B cell (primary cell): ENCODE measurements around the gene SUSD3. TPM values are rescaled to one million over a fixed set of nuclear protein-coding genes. Genes with fewer than 3 reads are reported as not detected.
A peak's percentile ranks its signal among the peaks of the same experiment; 100 is the strongest.

Experiments
- ATAC-seq: fragments of 200-7000 bp; cut with Tn5 transposase; one replicate; pipeline ENCODE4 v1.10.0; 2021; ENCODE audit warnings: low read depth, mild to moderate bottlenecking, moderate number of reproducible peaks, moderate library complexity
- CTCF ChIA-PET: fragments of 350-600 bp; sonication (Branson Sonifier 250); formaldehyde crosslinking; loops from one replicate; lab custom pipeline; 2021; ENCODE audit warnings: antibody characterized with exemption, inconsistent platforms; lab: Charles Lee
- POLR2A ChIA-PET: fragments of 350-600 bp; sonication (Branson Sonifier 250); formaldehyde crosslinking; loops from one replicate; lab custom pipeline; 2021; ENCODE audit warnings: antibody characterized with exemption; lab: Charles Lee
- DNase-seq: peaks from one replicate; pipeline ENCODE4 v3.0.0; 2013
- H2AFZ ChIP-seq: 2 replicates; pipeline ENCODE4 v1.6.1; 2012; ENCODE audit warnings: mild to moderate bottlenecking, low read depth, low read length; ENCODE audit not compliant: insufficient read depth, poor library complexity, severe bottlenecking
- H3K27ac ChIP-seq, 2 donors: 1 replicate in 1 of 2; 2 replicates in 1 of 2; pipeline ENCODE4 v1.5.1; 2012 to 2013; ENCODE audit warnings: low read length in 2 of 2, mild to moderate bottlenecking in 2 of 2, moderate library complexity in 1 of 2
- H3K27me3 ChIP-seq, 4 experiments: fragments of 200-600 bp in 1 of 4; sonication (generic) in 1 of 4; replicated peaks in 1 of 4; 1 replicate in 2 of 4; 2 replicates in 2 of 4; pipeline versions ENCODE4 v1.6.1 to v1.7.0; 2013 to 2016; ENCODE audit warnings: low read length in 3 of 4, mild to moderate bottlenecking in 2 of 4, mixed read lengths in 1 of 4, moderate library complexity in 1 of 4; ENCODE audit not compliant: insufficient read depth in 4 of 4, control insufficient read depth in 3 of 4; ENCODE audit errors: control extremely low read depth in 1 of 4
- H3K36me3 ChIP-seq, 2 experiments: replicated peaks in 1 of 2; 1 replicate in 1 of 2; 2 replicates in 1 of 2; pipeline versions ENCODE4 v1.6.1 to v1.7.1; 2013; ENCODE audit warnings: low read length in 1 of 2; ENCODE audit not compliant: insufficient read depth in 2 of 2, control insufficient read depth in 1 of 2; ENCODE audit errors: control extremely low read depth in 1 of 2, extremely low read depth in 1 of 2
- H3K4me1 ChIP-seq, 2 donors: fragments of 200-600 bp in 1 of 2; sonication (generic) in 1 of 2; 1 replicate in 1 of 2; 2 replicates in 1 of 2; pipeline versions ENCODE4 v1.5.1 to v1.6.1; 2013 to 2017; ENCODE audit warnings: low read length in 2 of 2; ENCODE audit not compliant: control insufficient read depth in 2 of 2, insufficient read depth in 2 of 2
- H3K4me2 ChIP-seq: replicated peaks from 2 replicates; pipeline ENCODE3; 2012; ENCODE audit warnings: mild to moderate bottlenecking, low read depth, low read length; ENCODE audit not compliant: poor library complexity, severe bottlenecking
- H3K4me3 ChIP-seq, 5 experiments: fragments of 200-600 bp in 1 of 5; sonication (generic) in 1 of 5; 1 replicate in 3 of 5; 2 replicates in 2 of 5; pipeline versions ENCODE4 v1.5.1 to v1.7.0; 2011 to 2016; ENCODE audit warnings: low read length in 4 of 5, mild to moderate bottlenecking in 4 of 5, low read depth in 2 of 5, control low read depth in 1 of 5, moderate library complexity in 1 of 5; ENCODE audit not compliant: insufficient read depth in 1 of 5; ENCODE audit errors: control extremely low read depth in 1 of 5, extremely low read depth in 1 of 5
- H3K79me2 ChIP-seq: fragments of 200-600 bp; sonication (generic); one replicate; pipeline ENCODE4 v1.6.0; 2016; ENCODE audit warnings: low read length; ENCODE audit not compliant: control insufficient read depth, insufficient read depth
- H3K9ac ChIP-seq: fragments of 200-600 bp; sonication (generic); 2 replicates; pipeline ENCODE4 v1.6.1; 2017; ENCODE audit warnings: mild to moderate bottlenecking, low read length, moderate library complexity
- H3K9me3 ChIP-seq, 3 donors: one replicate each; pipeline versions ENCODE4 v1.6.1 to v1.7.1; 2013; ENCODE audit warnings: low read length in 2 of 3; ENCODE audit not compliant: control insufficient read depth in 2 of 3, insufficient read depth in 1 of 3; ENCODE audit errors: control extremely low read depth in 1 of 3
- H4K20me1 ChIP-seq: 2 replicates; pipeline ENCODE4 v1.6.0; 2012; ENCODE audit warnings: mild to moderate bottlenecking, low read length; ENCODE audit not compliant: insufficient read depth, control insufficient read depth, poor library complexity, severe bottlenecking
- H3K27ac Mint-ChIP-seq: one replicate; pipeline ENCODE4 v1.8.0; 2021; ENCODE audit warnings: mixed read lengths
- H3K27me3 Mint-ChIP-seq: one replicate; pipeline ENCODE4 v1.8.0; 2021; ENCODE audit warnings: mixed read lengths
- H3K4me1 Mint-ChIP-seq: one replicate; pipeline ENCODE4 v1.8.0; 2021; ENCODE audit warnings: mixed read lengths
- H3K4me3 Mint-ChIP-seq: one replicate; pipeline ENCODE4 v1.8.0; 2021; ENCODE audit warnings: mixed read lengths
- H3K9me3 Mint-ChIP-seq: one replicate; pipeline ENCODE4 v1.8.0; 2022; ENCODE audit warnings: mixed read lengths; ENCODE audit not compliant: insufficient read depth
- EZH2 ChIP-seq: IDR thresholded peaks from 2 replicates; pipeline ENCODE4 v1.6.1; 2012; ENCODE audit warnings: borderline replicate concordance, low read depth, mild to moderate bottlenecking, moderate library complexity, low read length; ENCODE audit not compliant: insufficient read depth, poor library complexity, severe bottlenecking
- WGBS: methylation state at CpG from one replicate; pipeline ENCODE4 v1.1.5; 2013; ENCODE audit warnings: missing lambda C conversion rate; ENCODE audit not compliant: insufficient coverage; 5-methylcytosine and 5-hydroxymethylcytosine counted together
- intact Hi-C: fragments of 100-400 bp; cut with micrococcal nuclease; formaldehyde crosslinking; loops from one replicate; pipeline ENCODE4 v1.10.0; 2022
- polyA plus RNA-seq: library from polyadenylated mRNA; depleted of rRNA; stranded (reverse); fragments of >200 nt; gene quantifications from 2 replicates; pipeline ENCODE4 v1.2.3, GENCODE V29; 2012
- total RNA-seq, 2 donors: library from RNA; stranded (reverse); fragments of 120-200 nt in 1 of 2; gene quantifications; 1 replicate in 1 of 2; 2 replicates in 1 of 2; pipeline versions ENCODE4 v1.2.3 to v1.2.4, GENCODE V29; 2013 to 2022
- TF ChIP-seq, protein P1 (sequence below): fragments of 200-600 bp; IDR thresholded peaks from one replicate; pipeline ENCODE4 v1.8.0; 2022; ENCODE audit warnings: antibody characterized with exemption, mild to moderate bottlenecking

The SUSD3 gene
- total and polyA plus RNA-seq, 2 donors (not counting 1 experiment from before 2014, with no cell fraction given), result 41.0 to 85.0 TPM

DNA sequence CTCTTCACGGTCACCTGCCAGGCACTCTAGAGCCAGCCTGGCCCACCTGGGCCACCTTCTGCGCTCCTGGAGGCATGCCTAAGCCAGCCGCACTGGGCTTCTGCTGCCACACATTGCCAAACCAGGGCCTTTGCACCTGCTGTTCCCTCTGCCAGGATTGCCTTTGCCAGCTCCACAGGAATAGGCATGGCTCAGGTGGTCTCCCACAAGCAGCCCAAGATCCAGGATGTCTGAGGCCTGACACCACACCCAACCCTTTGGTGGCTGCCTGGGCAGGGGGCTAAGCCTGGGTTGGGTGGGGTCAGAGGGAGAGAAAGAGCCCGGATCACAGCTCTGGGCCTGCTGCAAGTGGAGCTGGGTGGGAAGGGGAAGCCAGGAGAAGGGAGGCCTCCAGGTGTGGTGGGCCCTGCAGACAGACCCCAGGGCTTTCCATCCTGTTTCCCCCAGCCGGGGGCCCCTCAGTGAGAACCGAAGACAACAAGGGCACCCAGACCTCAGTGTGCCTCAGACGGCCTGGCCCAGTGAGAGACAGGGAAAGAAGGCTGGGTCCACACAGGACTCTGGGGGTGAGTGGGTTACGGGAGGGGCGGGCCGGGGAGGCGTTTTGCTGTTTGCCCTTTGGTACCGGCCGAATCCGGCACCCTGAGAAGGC, 672 bp upstream of the SUSD3 start:
- peaks cover 0 to 3% of the 10 kb centered on the region in 2 experiments for H3K36me3 ChIP-seq
- peak overlapping the region; percentile 94 for H3K4me2 ChIP-seq
- no peak overlapping the region for H3K9ac ChIP-seq
- peaks cover 14% of the 10 kb centered on the region for H3K79me2 ChIP-seq
- peaks cover 43 to 53% of the 10 kb centered on the region in 2 donors for H3K4me1 ChIP-seq
- Mint-ChIP-seq H3K9me3 (no peaks in the 10 kb centered on the region), H3K27ac (peak overlapping the region; percentile 95), H3K27me3 (no peaks in the 10 kb centered on the region), H3K4me1 (peaks cover 63% of the 10 kb centered on the region), H3K4me3 (peak overlapping the region; percentile 84)
- CTCF ChIA-PET, result interaction anchor here (0.6 to 1.4 kb wide), 4 partner anchors 13 to 53 kb away, joined by 3 to 8 read pairs (median 5); no protein-coding TSS in a partner anchor
- no peak overlapping the region for H2AFZ ChIP-seq
- H3K27ac ChIP-seq, result peak overlapping the region; percentile 79 to 80
- DNase-seq (no peak), ATAC-seq (peak; percentile 32)
- no peaks in the 10 kb centered on the region for H4K20me1 ChIP-seq
- TF ChIP-seq EZH2, result no peak
- TF ChIP-seq, protein P1, sequence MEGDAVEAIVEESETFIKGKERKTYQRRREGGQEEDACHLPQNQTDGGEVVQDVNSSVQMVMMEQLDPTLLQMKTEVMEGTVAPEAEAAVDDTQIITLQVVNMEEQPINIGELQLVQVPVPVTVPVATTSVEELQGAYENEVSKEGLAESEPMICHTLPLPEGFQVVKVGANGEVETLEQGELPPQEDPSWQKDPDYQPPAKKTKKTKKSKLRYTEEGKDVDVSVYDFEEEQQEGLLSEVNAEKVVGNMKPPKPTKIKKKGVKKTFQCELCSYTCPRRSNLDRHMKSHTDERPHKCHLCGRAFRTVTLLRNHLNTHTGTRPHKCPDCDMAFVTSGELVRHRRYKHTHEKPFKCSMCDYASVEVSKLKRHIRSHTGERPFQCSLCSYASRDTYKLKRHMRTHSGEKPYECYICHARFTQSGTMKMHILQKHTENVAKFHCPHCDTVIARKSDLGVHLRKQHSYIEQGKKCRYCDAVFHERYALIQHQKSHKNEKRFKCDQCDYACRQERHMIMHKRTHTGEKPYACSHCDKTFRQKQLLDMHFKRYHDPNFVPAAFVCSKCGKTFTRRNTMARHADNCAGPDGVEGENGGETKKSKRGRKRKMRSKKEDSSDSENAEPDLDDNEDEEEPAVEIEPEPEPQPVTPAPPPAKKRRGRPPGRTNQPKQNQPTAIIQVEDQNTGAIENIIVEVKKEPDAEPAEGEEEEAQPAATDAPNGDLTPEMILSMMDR, result no peak
- no peaks in the 10 kb centered on the region for H3K9me3 ChIP-seq
- no peaks in the 10 kb centered on the region for H3K27me3 ChIP-seq
- POLR2A ChIA-PET, result interaction anchor here (0.5 to 1.0 kb wide), 2 partner anchors 9 to 16 kb away, joined by 4 to 6 read pairs; no protein-coding TSS in a partner anchor
- 48% methylated on average over 6 of the region's 14 CpGs for WGBS
- H3K4me3 ChIP-seq, result no peak overlapping the region
- intact Hi-C loops, result loop anchor here (1.0 to 5.0 kb wide), 5 partner anchors 15 to 509 kb away; partner anchors contain the start of gene NINJ1
